PFSK-1 (cell line): ENCODE results near the gene DNTT.

ENCODE experiments used
- FOXP2 ChIP-seq: optimal IDR thresholded peaks from 2 replicates; pipeline ENCODE3; 2011; ENCODE audit warnings: borderline replicate concordance, control low read depth, inconsistent platforms; ENCODE audit not compliant: insufficient read depth; ENCODE audit errors: extremely low read length, extremely low read depth
- POLR2AphosphoS5 ChIP-seq: IDR thresholded peaks from 2 replicates; pipeline ENCODE4 v1.6.1; 2012; ENCODE audit warnings: low read depth, mild to moderate bottlenecking, control low read depth, low read length, moderate library complexity
- REST ChIP-seq, 2 experiments: IDR thresholded peaks; 2 replicates each; pipeline versions ENCODE4 v1.6.1 to v1.8.0; 2011 to 2012; ENCODE audit warnings: low read depth in 2 of 2, low read length in 2 of 2, control low read depth in 1 of 2, inconsistent platforms in 1 of 2, mild to moderate bottlenecking in 1 of 2, moderate library complexity in 1 of 2; ENCODE audit not compliant: insufficient read depth in 1 of 2
- SIN3A ChIP-seq: IDR thresholded peaks from 2 replicates; pipeline ENCODE4 v1.6.1; 2012; ENCODE audit warnings: mild to moderate bottlenecking, low read length, moderate library complexity, borderline replicate concordance; ENCODE audit not compliant: insufficient read depth
- TAF1 ChIP-seq: IDR thresholded peaks from 2 replicates; pipeline ENCODE4 v1.6.1; 2012; ENCODE audit warnings: low read length, control low read depth, borderline replicate concordance; ENCODE audit not compliant: insufficient read depth

DNTT gene

DNA sequence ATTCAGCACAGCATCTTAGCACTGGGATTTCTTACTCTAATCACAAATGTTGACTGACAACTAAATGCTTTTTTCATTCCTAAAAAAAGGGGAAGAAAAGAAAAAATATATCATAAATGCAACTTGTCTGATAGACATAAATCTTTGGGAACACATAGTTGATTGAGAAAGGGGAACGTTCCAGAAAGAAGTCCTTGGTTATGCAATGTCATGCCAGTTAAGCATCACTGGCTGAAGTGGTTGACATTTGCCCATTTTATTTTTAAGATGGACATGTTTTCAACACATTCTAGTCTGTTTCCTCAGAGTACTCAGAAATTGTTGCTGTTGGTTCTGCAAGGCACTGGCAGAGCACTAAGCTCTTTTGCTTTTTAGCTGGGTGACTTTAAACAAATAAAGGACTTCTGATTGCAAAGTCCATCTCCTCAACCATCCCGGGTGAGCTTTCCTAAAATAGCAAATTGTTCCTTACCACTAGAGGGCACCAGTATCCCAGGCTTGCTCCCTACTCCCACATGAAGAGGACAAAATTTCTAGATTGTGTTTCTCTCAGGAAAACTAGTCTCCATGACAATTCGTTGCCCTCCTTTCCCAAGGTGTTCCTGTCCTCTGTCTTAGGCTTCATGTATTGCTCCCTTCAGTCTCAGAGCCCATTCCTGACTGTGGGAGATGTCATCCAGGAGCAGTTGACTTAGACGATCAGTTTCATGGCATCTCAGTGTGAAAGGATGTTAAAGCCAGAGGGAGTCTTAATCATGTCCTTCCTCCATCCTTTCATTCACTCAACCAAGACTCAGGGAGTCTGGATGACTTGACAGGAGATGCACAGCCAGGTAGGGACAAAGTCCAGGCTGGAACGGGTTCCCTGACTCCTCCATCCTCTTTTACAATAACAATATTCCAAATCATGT lies 30.6 kb downstream of the DNTT start:
- TF ChIP-seq POLR2AphosphoS5 (no peak), FOXP2 (no peak), TAF1 (no peak), SIN3A (no peak), REST (IDR thresholded peaks at IDR 0.05; ENCODE audit: insufficient read depth in 1 of 2, low read depth in 2 of 2, low read length in 2 of 2) (no peak)

GRCh38 chr10:96337106-96337505 lies 32.9 kb downstream of the DNTT start:
- TF ChIP-seq REST (IDR thresholded peaks at IDR 0.05; ENCODE audit: insufficient read depth in 1 of 2, low read depth in 2 of 2, low read length in 2 of 2) (no peak), POLR2AphosphoS5 (no peak), FOXP2 (no peak), SIN3A (no peak), TAF1 (no peak)

GRCh38 chr10:96338279-96338925 lies 34.2 kb downstream of the DNTT start:
- TF ChIP-seq SIN3A, result no peak
- no peak for TF ChIP-seq POLR2AphosphoS5
- no peak for TF ChIP-seq REST (IDR thresholded peaks at IDR 0.05; ENCODE audit: insufficient read depth in 1 of 2, low read depth in 2 of 2, low read length in 2 of 2)
- no peak for TF ChIP-seq TAF1
- no peak for TF ChIP-seq FOXP2

- TF ChIP-seq FOXP2 (no peak), SIN3A (no peak), TAF1 (no peak), POLR2AphosphoS5 (no peak), REST (IDR thresholded peaks at IDR 0.05; ENCODE audit: insufficient read depth in 1 of 2, low read depth in 2 of 2, low read length in 2 of 2) (no peak)
Observed at GRCh38 chr10:96339383-96339782, 35.1 kb downstream of the DNTT start.
